Activated naive CD4-positive, alpha-beta T cell treated with anti-CD3 and anti-CD28 coated beads, Interleukin-2, amount 50 U/mL, for 16 hours (primary cell): ENCODE results near the gene SLC6A8.
A peak's percentile ranks its signal among the peaks of the same experiment; 100 is the strongest.
"Not testable (repeated sequence)": the region's sequence is repeated elsewhere in the genome, so short reads cannot be mapped to it uniquely, and the experiment has no call there.

Source experiments
- DNase-seq: peaks from one replicate; pipeline ENCODE4 v3.0.0-alpha.2; 2020

SLC6A8 gene

DNA sequence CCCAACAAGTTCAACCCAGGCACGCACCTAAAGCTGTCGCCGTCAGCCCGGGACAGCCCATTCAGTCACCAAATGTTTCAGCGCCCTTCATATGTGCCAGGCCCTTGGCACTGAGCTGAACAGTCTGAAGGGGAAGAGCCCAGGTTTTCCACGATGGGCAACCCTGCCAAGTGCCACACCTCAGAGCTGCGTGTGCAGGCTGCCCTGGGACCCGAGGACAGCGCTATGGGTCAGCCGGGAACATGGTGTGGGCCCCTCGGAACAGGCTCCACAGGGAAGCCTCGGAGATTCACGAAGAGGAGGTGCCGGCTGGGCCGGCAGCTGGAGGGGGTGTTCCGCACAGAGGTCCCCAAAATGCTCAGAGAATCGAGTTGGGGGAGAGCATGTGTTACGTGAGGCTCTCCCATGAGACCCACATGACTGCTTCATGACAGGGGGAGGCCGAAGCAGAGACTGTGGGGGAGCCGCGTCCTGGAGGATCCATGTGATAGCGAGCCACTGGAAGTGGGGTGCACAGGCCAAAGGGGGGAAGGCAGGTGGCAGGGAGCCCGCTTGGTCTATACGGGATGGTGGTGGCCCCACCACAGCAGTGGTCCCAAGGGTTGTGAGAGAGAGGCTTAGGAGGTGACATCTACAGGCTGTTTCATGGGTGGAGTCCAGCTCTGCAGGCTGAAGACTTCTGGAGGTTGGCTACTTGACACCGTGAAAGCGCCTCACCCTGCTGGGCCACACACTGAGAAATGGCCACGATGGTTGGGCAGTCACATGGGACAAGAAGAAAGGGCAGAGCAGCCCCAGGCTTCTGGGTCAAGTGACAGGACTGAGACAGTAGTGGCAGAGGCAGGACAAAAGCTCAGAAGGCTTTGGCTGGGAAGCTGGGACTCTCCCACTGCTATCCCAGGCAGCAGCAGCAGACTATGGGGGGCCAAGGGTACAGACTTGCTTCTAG is 22.3 kb downstream of the SLC6A8 start:
- DNase-seq: no peak

DNA sequence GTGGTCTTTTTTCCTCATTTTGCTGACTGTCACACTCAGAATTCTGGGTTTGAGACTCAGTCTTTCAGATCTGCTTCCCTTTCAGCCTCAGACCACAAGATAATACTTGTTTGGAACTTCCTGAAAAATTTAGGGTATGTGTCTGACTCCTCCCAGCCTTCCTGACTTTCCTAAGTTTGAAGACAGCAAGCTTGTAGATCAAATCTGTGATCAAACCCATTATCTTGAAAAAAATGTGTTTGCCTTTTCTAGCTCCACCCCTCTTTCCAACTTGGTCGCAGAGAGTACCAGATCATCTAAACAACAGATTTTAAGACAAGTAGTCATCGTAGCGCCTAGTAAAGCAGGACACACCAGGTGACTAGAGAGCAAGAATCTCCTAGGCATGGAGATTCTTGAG is 26.5 kb downstream of the SLC6A8 start:
- DNase-seq: no peak

DNA sequence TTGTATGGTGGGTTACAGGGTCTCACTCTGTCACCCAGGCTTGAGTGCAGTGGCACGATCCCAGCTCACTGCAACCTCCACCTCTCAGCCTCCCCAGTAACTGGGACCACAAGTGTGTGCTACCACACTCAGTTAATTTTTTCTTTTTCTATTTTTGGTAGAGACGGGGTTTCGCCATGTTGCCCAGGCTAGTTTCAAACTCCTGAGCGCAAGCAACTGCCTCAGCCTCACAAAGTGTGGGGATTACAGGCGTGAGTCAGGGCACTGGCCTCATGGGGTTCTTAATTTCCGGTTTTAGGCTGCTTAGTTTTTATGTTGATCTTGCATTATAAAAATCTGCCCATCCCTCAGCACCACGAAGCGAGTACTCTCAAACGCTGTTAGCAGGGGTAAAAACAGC is 29.7 kb downstream of the SLC6A8 start:
- no peak for DNase-seq

DNA sequence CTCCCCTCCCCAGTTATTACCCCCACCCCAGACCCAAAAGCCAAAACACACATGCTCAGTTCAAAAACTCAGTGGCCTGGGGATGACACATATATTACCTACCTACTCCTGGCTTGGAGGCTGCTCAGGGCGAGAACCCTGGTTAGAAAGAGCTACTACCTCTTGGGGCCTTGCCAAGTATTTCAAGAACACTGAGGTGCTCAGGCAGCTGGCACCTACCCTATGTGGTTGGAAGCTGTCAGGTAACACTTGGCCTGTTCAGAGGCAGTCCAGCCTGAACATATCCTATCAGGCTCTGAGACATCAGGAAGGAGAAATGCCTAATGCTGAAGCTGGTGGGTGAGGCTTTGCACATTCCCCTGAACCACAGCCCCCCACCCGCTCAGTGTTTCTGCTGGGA is 31.5 kb downstream of the SLC6A8 start:
- DNase-seq: no peak

DNA sequence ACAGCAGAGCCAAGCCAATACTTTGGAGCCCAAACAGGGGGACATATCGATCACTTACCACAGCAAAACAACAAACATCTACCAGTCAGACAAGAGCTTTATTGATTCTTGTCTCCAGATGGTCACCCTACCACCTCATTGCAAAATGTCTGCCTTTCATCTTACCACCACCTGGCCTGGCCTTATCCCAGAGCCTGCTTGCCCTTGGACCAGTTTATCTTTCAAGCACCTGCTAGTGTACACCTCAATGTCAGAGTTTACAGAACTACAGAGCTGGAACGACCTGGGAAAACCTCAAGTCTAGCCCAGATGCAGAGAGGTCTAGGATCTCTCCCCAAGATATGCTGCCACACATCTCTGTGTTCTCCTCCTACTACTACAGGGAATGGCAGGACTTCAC is 32.0 kb downstream of the SLC6A8 start:
- no peak for DNase-seq

DNA sequence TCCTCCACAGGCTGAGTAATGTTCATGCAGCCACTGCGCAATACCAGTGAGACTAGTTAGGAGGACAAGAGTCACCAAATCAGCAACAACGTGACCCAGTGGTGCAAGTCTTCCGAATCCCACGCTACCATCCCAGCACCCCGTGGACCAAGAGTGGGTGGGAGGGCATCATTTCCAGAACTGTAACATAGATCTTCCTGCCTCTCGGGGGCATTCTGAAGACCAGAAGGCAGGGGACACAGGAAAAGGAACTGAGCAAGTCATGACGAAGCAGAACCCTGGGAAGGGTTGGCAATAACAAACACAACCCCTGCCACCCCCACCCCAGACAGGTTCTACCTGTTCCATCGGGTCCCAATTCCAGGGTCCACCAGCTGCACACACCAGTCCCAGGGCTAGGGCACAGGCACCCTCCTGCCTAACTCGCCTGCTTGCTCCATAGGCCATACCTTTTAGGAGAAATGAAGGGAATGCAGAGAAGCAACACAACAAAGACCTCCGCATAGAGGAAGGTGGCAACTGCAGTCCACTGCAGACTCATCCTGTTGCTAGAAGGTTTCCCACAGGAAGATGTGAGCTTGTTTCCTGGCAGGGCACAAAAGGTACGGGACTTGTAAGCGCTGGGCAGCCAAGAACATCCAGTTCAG is 35.1 kb downstream of the SLC6A8 start:
- DNase-seq: no peak

DNA sequence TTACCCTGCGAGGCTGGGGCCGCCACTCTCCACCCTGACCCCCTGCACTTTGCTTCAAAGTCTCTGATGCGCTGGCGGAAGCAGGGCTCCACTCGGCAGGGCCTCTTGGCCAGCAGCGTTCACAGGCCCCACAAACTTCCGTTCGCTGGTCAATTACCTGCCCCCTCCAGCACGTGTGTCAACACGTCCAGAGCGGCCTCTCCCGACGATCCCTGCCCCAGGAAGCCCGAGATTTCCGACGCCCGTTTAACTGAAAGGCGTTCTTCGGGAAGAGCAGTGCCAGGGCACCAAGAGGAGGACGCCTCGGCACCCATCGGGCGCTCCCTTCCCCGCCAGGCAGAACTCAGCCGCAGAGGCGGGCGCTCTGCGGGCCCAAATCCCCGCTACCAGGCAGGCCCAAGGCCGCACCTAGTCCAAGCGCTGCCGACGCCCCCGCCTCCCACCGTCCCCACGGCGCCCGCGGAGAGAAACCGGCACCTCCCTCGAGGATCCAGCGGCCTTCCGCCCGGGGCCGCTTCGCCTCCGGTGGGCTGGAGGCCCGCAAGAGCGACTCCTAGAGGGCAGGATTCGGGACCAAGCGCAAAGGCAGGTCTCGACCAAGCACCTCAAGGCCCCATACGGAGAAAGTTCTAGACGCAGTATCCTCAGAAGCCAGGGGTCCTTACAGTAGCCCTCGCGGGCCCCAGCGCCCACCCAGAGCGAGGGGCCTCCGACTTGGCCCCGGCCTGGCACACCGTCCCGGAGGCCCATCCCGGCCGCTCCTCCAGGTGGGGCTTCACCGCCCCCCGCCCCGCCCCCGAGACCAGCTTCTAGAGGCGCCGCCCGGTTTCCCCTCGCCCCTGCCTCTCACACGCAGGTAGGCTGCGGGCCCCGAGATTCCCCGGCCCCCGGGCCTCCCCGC is 35.9 kb downstream of the SLC6A8 start:
- peak; percentile 71 for DNase-seq

DNA sequence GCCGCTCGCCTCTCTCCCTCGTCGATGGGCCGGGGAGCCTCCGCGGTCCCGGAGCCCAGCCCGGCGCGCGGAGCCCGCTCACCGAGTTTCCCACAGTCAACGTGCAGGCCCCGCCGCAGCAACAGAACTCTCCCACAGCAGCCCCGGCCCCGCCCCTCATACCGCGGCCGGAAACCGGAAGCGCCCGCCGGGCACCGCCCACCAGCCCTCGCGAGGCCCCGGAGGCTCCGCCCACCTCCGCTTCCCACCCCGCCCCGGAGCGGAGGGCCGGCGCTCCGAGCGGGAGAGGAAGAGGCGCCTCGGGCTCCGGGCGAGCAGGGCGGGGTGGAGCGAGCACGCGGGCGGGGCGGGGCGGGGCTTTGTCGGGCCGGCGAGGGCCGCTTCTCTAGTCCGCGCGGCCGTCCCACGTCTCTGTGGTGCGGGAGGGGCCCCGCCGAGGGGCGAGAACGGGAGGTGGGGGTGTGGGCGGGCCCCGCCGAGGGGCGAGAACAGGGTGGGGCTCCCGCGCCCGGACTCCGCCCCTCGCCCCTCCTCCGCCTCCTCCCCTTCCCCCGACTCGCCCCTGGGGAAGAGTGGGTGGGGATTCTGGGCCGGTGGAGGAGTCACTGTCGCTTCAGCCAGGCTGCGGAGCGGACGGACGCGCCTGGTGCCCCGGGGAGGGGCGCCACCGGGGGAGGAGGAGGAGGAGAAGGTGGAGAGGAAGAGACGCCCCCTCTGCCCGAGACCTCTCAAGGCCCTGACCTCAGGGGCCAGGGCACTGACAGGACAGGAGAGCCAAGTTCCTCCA is 36.7 kb downstream of the SLC6A8 start, which contains the start of the genes ABCD1 and BCAP31:
TSS of gene ABCD1 (plus strand) at position 605 of the 787 bp plus-strand sequence. CDS start 411 bp downstream, outside the sequence.
TSS of gene BCAP31 (minus strand) at position 136 of the 787 bp plus-strand sequence. CDS start 1,143 bp downstream, outside the sequence.
- DNase-seq: peak; percentile 87

DNA sequence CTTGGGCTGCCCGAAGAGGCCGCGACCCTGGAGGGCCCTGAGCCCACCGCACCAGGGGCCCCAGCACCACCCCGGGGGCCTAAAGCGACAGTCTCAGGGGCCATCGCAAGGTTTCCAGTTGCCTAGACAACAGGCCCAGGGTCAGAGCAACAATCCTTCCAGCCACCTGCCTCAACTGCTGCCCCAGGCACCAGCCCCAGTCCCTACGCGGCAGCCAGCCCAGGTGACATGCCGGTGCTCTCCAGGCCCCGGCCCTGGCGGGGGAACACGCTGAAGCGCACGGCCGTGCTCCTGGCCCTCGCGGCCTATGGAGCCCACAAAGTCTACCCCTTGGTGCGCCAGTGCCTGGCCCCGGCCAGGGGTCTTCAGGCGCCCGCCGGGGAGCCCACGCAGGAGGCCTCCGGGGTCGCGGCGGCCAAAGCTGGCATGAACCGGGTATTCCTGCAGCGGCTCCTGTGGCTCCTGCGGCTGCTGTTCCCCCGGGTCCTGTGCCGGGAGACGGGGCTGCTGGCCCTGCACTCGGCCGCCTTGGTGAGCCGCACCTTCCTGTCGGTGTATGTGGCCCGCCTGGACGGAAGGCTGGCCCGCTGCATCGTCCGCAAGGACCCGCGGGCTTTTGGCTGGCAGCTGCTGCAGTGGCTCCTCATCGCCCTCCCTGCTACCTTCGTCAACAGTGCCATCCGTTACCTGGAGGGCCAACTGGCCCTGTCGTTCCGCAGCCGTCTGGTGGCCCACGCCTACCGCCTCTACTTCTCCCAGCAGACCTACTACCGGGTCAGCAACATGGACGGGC is 37.5 kb downstream of the SLC6A8 start:
- DNase-seq: no peak

DNA sequence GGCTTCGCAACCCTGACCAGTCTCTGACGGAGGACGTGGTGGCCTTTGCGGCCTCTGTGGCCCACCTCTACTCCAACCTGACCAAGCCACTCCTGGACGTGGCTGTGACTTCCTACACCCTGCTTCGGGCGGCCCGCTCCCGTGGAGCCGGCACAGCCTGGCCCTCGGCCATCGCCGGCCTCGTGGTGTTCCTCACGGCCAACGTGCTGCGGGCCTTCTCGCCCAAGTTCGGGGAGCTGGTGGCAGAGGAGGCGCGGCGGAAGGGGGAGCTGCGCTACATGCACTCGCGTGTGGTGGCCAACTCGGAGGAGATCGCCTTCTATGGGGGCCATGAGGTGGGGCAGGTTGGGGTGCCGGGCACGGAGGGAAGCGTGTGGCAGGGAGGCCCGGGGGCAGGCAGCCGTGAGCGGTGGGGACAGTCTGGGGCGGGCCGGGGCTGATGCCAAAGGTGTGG is 38.1 kb downstream of the SLC6A8 start:
- DNase-seq: no peak

DNA sequence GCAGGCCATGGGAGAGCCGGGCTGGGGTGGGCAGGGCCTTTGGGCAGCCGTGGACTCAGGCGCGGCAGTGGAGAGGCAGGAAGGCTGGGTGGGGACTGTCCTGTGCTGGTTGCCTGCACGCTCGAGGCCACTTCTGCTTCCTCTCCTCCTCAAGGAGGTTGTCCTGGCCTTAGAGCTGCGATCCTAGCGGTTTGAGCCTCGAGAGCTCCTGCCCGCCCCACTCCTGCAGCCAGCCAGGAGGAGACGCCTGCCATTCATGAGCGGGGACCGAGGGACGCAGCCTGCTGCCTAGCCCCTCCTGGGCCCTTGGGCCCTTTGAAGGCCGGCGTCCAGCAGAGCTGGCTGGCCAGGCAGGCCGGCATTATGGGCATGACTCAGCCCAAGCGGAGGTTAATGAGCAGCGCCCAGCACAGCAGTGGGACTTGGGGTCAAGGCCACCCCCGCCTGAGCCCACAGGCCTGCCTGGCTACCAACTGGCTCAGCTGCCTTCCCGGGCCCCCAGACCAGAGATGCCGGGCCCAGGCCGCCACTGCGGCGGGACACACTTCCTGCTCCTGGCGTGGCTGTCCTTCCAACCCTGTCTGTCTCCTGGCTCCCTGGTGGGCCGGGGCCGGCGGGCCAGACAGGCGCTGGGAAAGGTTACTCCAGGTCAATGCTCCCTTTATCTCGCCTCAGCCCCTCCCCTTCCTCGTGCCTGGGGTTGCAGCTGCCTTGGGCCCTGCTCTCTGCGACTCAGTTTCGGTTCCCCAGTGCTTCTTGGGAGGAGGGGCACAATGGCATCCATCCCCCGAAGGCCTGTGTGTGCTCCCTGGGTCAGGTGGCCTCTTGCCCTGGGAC is 38.8 kb downstream of the SLC6A8 start:
- DNase-seq: peak; percentile 24

DNA sequence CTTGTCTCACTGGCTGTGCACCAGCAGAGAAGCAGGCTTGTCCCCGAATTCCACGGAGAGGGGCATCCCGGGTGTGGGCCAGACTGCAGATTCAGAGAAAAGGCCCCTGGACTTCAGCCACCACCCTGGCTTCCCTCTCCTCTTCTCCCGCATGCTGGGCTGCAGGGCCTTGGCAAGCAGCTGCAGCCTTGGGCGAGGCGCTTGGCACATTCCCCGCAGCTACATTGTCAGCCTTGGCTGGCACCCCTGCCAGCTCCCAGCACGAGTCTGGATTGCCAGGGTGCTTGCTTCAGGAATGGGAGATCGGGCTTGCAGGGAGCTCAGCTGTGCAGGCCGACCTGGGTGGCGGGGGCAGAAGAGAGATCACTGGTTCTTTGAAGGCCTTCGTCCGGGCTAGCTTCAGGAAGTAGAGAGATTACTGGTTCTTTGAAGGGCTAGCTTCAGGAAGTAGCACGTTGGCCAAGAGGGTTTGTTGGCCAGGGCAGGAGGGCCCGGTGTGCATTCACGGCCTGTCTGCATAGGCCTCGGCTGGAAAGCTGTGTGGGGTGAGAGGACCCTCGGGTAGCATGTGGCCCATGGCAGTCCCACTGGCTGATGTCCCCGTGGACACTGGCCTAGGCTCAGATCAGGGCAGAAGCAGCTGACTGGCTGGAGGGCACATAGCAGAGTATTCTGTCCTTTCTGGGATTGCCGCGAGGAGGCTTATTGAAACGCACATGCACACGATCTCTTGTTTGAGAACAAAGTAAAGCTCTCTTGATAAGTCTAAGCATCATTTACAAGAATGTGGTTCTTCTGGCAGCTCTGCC is 39.6 kb downstream of the SLC6A8 start:
- no peak for DNase-seq

DNA sequence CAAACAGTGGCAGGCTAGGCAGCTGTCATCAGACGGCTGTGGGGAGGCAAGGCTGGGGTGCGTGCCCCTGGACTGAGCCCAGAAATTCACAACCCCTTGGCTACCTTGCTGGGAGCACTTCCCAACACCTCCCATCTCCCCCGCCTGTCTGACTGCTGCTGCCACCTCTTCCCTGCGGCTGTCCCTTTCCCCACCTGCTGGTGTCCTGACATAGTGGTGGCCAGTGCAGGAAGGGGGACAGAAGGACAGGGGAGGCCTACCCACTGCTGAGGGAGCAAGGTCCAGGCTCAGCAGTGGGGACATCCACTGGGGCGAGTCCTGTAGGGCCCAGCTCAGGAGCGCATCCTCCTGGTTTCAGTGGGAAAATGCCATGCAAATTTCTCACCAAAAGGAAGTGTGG is 40.4 kb downstream of the SLC6A8 start:
- DNase-seq: no peak

DNA sequence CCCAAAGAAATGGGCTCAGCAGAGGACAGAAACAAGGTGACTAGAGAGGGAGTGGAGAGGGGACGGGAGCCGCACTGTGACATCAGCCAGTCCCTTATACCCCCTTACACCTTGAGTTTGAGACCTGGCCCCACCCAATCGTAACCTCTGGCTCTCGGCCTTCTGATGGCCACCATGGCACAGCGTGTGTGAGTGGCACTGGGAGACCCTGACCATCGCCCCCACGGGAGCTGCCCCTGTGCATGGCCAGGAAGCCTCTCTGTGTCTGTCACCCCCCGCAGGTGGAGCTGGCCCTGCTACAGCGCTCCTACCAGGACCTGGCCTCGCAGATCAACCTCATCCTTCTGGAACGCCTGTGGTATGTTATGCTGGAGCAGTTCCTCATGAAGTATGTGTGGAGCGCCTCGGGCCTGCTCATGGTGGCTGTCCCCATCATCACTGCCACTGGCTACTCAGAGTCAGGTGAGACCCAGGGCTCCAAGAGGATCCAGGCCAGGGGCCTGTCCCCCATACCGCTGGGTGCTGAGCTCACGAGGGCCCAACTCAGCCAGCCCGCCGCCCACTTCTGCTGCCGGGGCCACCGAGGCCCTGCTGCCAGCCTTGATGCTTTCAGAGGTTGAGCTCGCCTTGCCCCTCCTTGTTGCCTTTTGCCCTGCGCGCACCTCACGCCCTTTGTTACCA is 41.4 kb downstream of the SLC6A8 start:
- no peak for DNase-seq

DNA sequence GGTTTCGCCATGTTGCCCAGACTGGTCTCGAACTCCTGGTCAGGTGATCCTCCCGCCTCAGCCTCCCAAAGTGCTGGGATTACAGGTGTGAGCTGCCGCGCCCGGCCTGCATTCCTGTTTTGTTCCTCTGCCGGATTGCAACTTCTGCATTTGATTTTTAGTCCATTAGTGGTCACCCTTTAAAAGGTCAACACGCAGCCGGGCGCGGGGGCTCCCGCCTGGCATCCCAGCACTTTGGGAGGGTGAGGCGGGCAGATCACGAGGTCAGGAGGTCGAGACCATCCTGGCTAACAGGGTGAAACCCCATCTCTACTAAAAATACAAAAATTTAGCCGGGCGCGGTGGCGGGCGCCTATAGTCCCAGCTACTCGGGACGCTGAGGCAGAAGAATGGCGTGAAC is 42.4 kb downstream of the SLC6A8 start:
- not testable (repeated sequence) for DNase-seq

DNA sequence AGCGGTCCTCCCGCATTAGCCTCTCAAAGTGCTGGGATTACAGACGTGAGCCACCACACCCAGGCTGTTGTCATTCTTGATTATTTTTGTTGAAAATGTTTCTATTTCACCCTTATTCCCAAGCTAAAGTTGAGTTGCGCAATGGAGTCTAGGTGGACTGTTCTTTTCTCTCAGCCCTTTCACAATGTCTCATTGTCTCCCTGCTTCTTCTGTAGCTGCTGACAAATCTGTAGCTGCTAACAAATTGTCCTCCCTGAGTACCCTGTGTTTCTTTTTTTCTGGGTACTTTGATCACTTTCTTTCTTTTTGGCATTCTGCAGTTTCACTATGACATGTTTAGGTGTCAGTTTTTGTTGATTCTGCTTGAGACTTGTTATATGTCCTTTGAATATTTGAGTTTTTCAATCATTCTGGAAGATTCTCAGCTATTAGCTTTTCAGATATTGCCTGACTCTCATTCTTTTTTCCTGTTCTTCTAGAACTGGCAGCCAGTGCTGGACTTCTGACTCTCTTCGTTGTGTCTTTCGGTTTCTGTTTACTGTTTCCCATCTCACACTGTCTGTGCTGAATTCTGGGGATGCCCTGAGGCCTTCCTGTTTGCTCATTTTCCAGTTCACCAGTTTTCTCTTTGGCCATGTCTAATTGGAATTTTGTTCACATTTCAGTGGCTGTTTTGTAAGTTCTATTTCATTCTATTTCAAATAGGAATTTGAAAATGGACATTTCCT is 43.6 kb downstream of the SLC6A8 start:
- DNase-seq: no peak

DNA sequence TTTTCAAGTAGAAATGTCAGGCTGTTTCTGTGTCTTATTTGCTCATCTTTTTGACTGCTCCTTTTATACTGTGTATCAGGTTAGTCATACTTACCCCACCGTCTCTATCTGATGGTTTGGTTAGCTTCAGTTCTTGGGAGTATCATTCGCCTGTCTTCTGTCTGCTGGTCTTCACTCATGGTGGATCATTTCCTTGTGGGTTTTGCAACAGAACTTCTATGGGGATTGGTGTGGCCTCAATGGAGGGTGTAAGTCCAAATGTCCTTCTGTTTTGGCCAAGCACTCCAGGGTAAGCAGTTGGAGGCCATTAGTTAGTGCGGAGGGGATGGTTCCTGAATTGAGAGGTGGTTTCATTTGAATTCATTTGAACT is 44.1 kb downstream of the SLC6A8 start:
- no peak for DNase-seq

DNA sequence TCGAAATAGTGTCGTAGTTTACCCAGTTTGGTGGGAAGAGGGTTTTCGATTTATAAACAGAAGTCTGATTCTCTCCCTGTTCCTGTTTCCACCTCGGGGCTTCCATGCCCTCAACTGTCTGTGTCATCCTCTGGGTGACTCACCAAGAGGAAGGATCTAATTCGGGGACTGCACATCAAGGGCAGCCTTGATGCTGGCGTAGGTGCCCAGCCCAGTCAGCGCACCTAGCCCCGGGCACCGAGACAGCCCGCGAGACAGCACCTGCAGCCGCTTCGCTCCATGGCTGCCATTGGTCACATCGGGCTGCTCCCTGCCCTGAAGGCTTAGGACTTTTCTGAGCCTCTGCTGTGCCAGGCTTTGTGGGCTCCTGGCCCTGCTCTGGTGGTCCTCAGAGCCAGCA is 44.7 kb downstream of the SLC6A8 start:
- no peak for DNase-seq
